MM.1S (cell line): ENCODE results near the gene PIK3R3.
"Not testable (repeated sequence)": the region's sequence is repeated elsewhere in the genome, so short reads cannot be mapped to it uniquely, and the experiment has no call there.

Experiments used
- EZH2 ChIP-seq: fragments of 300-600 bp; sonication (generic); optimal IDR thresholded peaks from 2 replicates; pipeline ENCODE3; 2017; ENCODE audit warnings: low read depth, mild to moderate bottlenecking, antibody characterized with exemption, low read length, mixed read lengths
- EZH2phosphoT487 ChIP-seq: fragments of 300-600 bp; sonication (generic); IDR thresholded peaks from 2 replicates; pipeline ENCODE4 v1.6.1; 2018; ENCODE audit warnings: antibody characterized with exemption, low read length
- TF ChIP-seq, protein P1 (sequence below): fragments of 300-600 bp; sonication (generic); IDR thresholded peaks from 2 replicates; pipeline ENCODE4 v1.5.1; 2016; ENCODE audit warnings: antibody characterized with exemption, low read length, mixed read lengths

DNA sequence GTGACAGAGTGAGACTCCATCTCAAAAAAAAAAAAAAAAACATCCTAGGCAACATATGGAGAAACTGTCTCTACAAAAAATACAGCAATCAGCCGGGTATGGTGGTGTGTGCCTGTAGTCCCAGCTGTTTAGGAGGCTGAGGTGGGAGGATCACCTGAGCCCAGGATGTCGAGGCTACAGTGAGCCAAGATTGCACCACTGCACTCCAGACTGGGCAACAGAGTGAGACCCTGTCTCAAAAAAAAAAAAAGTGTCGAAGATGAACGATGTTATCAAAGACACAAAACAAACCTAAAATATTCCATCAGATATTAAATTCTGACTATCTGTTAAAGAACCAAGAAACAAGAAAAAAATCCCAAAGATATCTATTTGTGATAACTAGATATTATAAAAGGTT, 38.6 kb downstream of the PIK3R3 start:
- TF ChIP-seq, protein P1, sequence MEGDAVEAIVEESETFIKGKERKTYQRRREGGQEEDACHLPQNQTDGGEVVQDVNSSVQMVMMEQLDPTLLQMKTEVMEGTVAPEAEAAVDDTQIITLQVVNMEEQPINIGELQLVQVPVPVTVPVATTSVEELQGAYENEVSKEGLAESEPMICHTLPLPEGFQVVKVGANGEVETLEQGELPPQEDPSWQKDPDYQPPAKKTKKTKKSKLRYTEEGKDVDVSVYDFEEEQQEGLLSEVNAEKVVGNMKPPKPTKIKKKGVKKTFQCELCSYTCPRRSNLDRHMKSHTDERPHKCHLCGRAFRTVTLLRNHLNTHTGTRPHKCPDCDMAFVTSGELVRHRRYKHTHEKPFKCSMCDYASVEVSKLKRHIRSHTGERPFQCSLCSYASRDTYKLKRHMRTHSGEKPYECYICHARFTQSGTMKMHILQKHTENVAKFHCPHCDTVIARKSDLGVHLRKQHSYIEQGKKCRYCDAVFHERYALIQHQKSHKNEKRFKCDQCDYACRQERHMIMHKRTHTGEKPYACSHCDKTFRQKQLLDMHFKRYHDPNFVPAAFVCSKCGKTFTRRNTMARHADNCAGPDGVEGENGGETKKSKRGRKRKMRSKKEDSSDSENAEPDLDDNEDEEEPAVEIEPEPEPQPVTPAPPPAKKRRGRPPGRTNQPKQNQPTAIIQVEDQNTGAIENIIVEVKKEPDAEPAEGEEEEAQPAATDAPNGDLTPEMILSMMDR = not testable (repeated sequence)
- not testable (repeated sequence) for TF ChIP-seq EZH2phosphoT487, EZH2
